H9 (cell line): ENCODE results near the gene RTP4. TPM values are rescaled to one million over a fixed set of nuclear protein-coding genes. Genes with fewer than 3 reads are reported as not detected.

Source experiments
- DNase-seq: peaks from one replicate; pipeline ENCODE4 v3.0.0-alpha.2; 2017
- H2AFZ ChIP-seq: one replicate; pipeline ENCODE4 v1.6.1; 2013; ENCODE audit warnings: mild to moderate bottlenecking, low read length, control low read depth, moderate library complexity
- H2AK5ac ChIP-seq: 2 replicates; pipeline ENCODE4 v1.6.1; 2013; ENCODE audit warnings: low read length, control low read depth, mixed read lengths; ENCODE audit not compliant: insufficient read length
- H2BK120ac ChIP-seq: one replicate; pipeline ENCODE4 v1.6.1; 2013; ENCODE audit warnings: low read depth, mild to moderate bottlenecking, low read length, control low read depth, inconsistent platforms; ENCODE audit not compliant: poor library complexity, severe bottlenecking
- H2BK12ac ChIP-seq: 2 replicates; pipeline ENCODE4 v1.6.1; 2013; ENCODE audit warnings: low read length, control low read depth, mixed read lengths, low read depth; ENCODE audit not compliant: insufficient read length
- H2BK15ac ChIP-seq: 2 replicates; pipeline ENCODE4 v1.6.1; 2013; ENCODE audit warnings: low read depth, low read length, control low read depth
- H2BK20ac ChIP-seq: one replicate; pipeline ENCODE4 v1.6.1; 2013; ENCODE audit warnings: low read depth, mild to moderate bottlenecking, low read length, control low read depth, inconsistent platforms; ENCODE audit not compliant: poor library complexity, severe bottlenecking
- H2BK5ac ChIP-seq: 2 replicates; pipeline ENCODE4 v1.6.1; 2013; ENCODE audit warnings: low read length, control low read depth, mixed read lengths; ENCODE audit not compliant: insufficient read length
- H3K14ac ChIP-seq: 2 replicates; pipeline ENCODE4 v1.6.1; 2013; ENCODE audit warnings: low read length, control low read depth; ENCODE audit not compliant: insufficient read depth
- H3K18ac ChIP-seq: 2 replicates; pipeline ENCODE4 v1.6.1; 2013; ENCODE audit warnings: low read depth, mild to moderate bottlenecking, mixed read lengths, low read length, control low read depth; ENCODE audit not compliant: insufficient read length
- H3K23ac ChIP-seq: 2 replicates; pipeline ENCODE4 v1.6.1; 2013; ENCODE audit warnings: low read length, control low read depth, mixed read lengths, low read depth; ENCODE audit not compliant: insufficient read length
- H3K23me2 ChIP-seq: 2 replicates; pipeline ENCODE4 v1.6.1; 2013; ENCODE audit warnings: low read depth, mild to moderate bottlenecking, mixed read lengths, low read length, control low read depth; ENCODE audit not compliant: insufficient read length, poor library complexity, severe bottlenecking
- H3K27ac ChIP-seq: 2 replicates; pipeline ENCODE4 v1.5.1; 2013; ENCODE audit warnings: low read length, control low read depth, mixed read lengths, low read depth; ENCODE audit not compliant: insufficient read length
- H3K27me3 ChIP-seq: 2 replicates; pipeline ENCODE4 v1.6.1; 2013; ENCODE audit warnings: low read length, control low read depth, inconsistent platforms; ENCODE audit not compliant: insufficient read depth
- H3K4ac ChIP-seq: 2 replicates; pipeline ENCODE4 v1.6.1; 2013; ENCODE audit warnings: low read depth, mild to moderate bottlenecking, control low read depth, inconsistent platforms, low read length, moderate library complexity
- H3K4me1 ChIP-seq: 2 replicates; pipeline ENCODE4 v1.6.1; 2013; ENCODE audit warnings: low read length, control low read depth, inconsistent platforms; ENCODE audit not compliant: insufficient read depth
- H3K4me2 ChIP-seq: 2 replicates; pipeline ENCODE4 v1.6.1; 2013; ENCODE audit warnings: low read length, control low read depth, mixed read lengths; ENCODE audit not compliant: insufficient read length, insufficient read depth
- H3K56ac ChIP-seq: 2 replicates; pipeline ENCODE4 v1.6.1; 2013; ENCODE audit warnings: low read depth, mild to moderate bottlenecking, mixed read lengths, low read length, control low read depth; ENCODE audit not compliant: insufficient read length
- H3K79me1 ChIP-seq: 2 replicates; pipeline ENCODE4 v1.6.1; 2013; ENCODE audit warnings: low read depth, mild to moderate bottlenecking, moderate library complexity, low read length, control low read depth, inconsistent platforms; ENCODE audit not compliant: insufficient read depth, poor library complexity, severe bottlenecking
- H3K79me2 ChIP-seq: 2 replicates; pipeline ENCODE4 v1.6.1; 2013; ENCODE audit warnings: low read length, control low read depth, inconsistent platforms; ENCODE audit not compliant: insufficient read depth
- H3K9ac ChIP-seq: 2 replicates; pipeline ENCODE4 v1.6.1; 2013; ENCODE audit warnings: low read length, control low read depth, mixed read lengths; ENCODE audit not compliant: insufficient read length; ENCODE audit errors: extremely low read depth
- H3K9me3 ChIP-seq: one replicate; pipeline ENCODE4 v1.6.1; 2013; ENCODE audit warnings: low read depth, low read length, inconsistent platforms; ENCODE audit not compliant: control insufficient read depth
- H3T11ph ChIP-seq: one replicate; pipeline ENCODE4 v1.6.1; 2013; ENCODE audit warnings: mild to moderate bottlenecking, low read length, control low read depth, inconsistent platforms
- H4K20me1 ChIP-seq: one replicate; pipeline ENCODE4 v1.6.1; 2013; ENCODE audit not compliant: control insufficient read depth, insufficient read length, insufficient read depth
- H4K5ac ChIP-seq: 2 replicates; pipeline ENCODE4 v1.6.1; 2013; ENCODE audit warnings: low read depth, mild to moderate bottlenecking, mixed read lengths, low read length, control low read depth; ENCODE audit not compliant: insufficient read length
- H4K8ac ChIP-seq: replicated peaks from 2 replicates; pipeline ENCODE4 v1.6.1; 2013; ENCODE audit warnings: low read length, control low read depth, mixed read lengths, low read depth; ENCODE audit not compliant: insufficient read length
- H4K91ac ChIP-seq: 2 replicates; pipeline ENCODE4 v1.6.1; 2013; ENCODE audit warnings: low read depth, mild to moderate bottlenecking, moderate library complexity, mixed read lengths, low read length, control low read depth; ENCODE audit not compliant: insufficient read length
- H3K27ac Mint-ChIP-seq, 3 experiments: 2 replicates in 2 of 3; 3 replicates in 1 of 3; pipeline ENCODE4 v1.8.0; 2020 to 2021; ENCODE audit warnings: mixed read lengths in 3 of 3, mild to moderate bottlenecking in 1 of 3, moderate library complexity in 1 of 3
- H3K27me3 Mint-ChIP-seq: 2 replicates; pipeline ENCODE4 v1.8.0; 2021; ENCODE audit warnings: low read depth, mild to moderate bottlenecking, moderate library complexity, mixed read lengths
- H3K36me3 Mint-ChIP-seq, 3 experiments: 2 replicates in 2 of 3; 3 replicates in 1 of 3; pipeline ENCODE4 v1.8.0; 2020 to 2021; ENCODE audit warnings: low read depth in 3 of 3, mixed read lengths in 3 of 3; ENCODE audit not compliant: insufficient read depth in 1 of 3
- H3K4me1 Mint-ChIP-seq, 2 experiments: 2 replicates each; pipeline ENCODE4 v1.8.0; 2020; ENCODE audit warnings: mixed read lengths in 2 of 2
- H3K4me3 Mint-ChIP-seq, 2 experiments: 2 replicates in 1 of 2; 3 replicates in 1 of 2; pipeline ENCODE4 v1.8.0; 2020 to 2021; ENCODE audit warnings: mild to moderate bottlenecking in 2 of 2, mixed read lengths in 2 of 2, moderate library complexity in 1 of 2
- H3K9me3 Mint-ChIP-seq, 2 experiments: 2 replicates in 1 of 2; 3 replicates in 1 of 2; pipeline ENCODE4 v1.8.0; 2020; ENCODE audit warnings: mild to moderate bottlenecking in 2 of 2, mixed read lengths in 2 of 2, moderate library complexity in 1 of 2
- WGBS: extraction: QIAGEN DNeasy Blood & Tissue Kit; methylation state at CpG from one replicate; pipeline ENCODE4 v1.1.7; 2013; ENCODE audit warnings: missing lambda C conversion rate, low lambda C conversion rate, mixed read lengths; ENCODE audit not compliant: insufficient read length; ENCODE audit errors: extremely low coverage; 5-methylcytosine and 5-hydroxymethylcytosine counted together
- total RNA-seq: library from RNA; stranded (reverse); gene quantifications from 2 replicates; pipeline ENCODE4 v1.2.1, GENCODE V29; 2021
- TF ChIP-seq, protein P1 (sequence below): fragments of 200-600 bp; sonication (generic); conservative IDR thresholded peaks from 3 replicates; pipeline ENCODE4 v1.8.0; 2021; ENCODE audit warnings: antibody characterized with exemption, mild to moderate bottlenecking

Gene RTP4
- total RNA-seq, 1 experiment from 2014 or later: not detected

DNA sequence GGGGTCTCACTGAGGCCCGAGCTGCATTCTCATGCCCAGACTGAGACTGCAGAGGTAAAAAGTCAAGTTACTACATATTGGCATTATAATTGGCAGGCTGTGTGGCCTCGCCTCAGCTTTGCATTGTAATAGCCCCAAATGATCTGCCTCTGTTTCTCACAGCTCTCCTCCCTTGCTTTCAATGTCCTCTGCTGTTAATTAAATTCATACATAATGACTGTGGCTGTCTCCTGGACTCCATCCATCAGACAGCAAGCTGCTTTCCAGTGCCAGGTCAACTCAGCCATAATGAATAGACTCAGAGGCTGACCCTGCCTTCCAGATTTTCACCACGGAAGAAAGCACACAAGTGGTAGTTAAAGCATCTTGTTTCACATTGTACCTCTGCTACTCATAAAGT lies 7.6 kb upstream of the RTP4 start:
- Histone ChIP-seq H3K9me3 (no peaks in the 10 kb centered on the region), H3K27ac (peak overlapping the region; percentile 12), H3K4ac (no peak overlapping the region), H3K4me1 (peaks cover 28% of the 10 kb centered on the region; the same call in 1 of the 2 replicates), H2BK20ac (no peak overlapping the region), H3K56ac (no peak overlapping the region), H3K23ac (no peak overlapping the region), H3K9ac (no peak overlapping the region), H3T11ph (no peak overlapping the region), H3K27me3 (no peaks in the 10 kb centered on the region), H2BK5ac (no peak overlapping the region), H2AFZ (no peak overlapping the region), H2BK120ac (no peak overlapping the region), H3K4me2 (no peak overlapping the region), H2BK15ac (no peak overlapping the region), H3K23me2 (no peaks in the 10 kb centered on the region), H3K18ac (no peak overlapping the region), H3K79me1 (no peaks in the 10 kb centered on the region), H2BK12ac (no peak overlapping the region), H2AK5ac (no peak overlapping the region), H4K20me1 (no peaks in the 10 kb centered on the region), H4K8ac (no peak overlapping the region), H4K5ac (no peak overlapping the region), H3K79me2 (no peaks in the 10 kb centered on the region), H4K91ac (no peak overlapping the region), H3K14ac (no peak overlapping the region)
- H3K4me1 Mint-ChIP-seq: peaks cover 59% of the 10 kb centered on the region in 2 experiments
- no CpG with 5 or more reads among the region's 3 CpGs for WGBS
- H3K4me3 Mint-ChIP-seq: peak overlapping the region in 1 of 2 experiments; percentile 65; a peak in 4 of 5 replicates
- TF ChIP-seq, protein P1, sequence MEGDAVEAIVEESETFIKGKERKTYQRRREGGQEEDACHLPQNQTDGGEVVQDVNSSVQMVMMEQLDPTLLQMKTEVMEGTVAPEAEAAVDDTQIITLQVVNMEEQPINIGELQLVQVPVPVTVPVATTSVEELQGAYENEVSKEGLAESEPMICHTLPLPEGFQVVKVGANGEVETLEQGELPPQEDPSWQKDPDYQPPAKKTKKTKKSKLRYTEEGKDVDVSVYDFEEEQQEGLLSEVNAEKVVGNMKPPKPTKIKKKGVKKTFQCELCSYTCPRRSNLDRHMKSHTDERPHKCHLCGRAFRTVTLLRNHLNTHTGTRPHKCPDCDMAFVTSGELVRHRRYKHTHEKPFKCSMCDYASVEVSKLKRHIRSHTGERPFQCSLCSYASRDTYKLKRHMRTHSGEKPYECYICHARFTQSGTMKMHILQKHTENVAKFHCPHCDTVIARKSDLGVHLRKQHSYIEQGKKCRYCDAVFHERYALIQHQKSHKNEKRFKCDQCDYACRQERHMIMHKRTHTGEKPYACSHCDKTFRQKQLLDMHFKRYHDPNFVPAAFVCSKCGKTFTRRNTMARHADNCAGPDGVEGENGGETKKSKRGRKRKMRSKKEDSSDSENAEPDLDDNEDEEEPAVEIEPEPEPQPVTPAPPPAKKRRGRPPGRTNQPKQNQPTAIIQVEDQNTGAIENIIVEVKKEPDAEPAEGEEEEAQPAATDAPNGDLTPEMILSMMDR: no peak
- H3K27ac Mint-ChIP-seq: peak overlapping the region; percentile 58 to 94 (median 66); a peak in 6 of 7 replicates
- H3K27me3 Mint-ChIP-seq: peaks cover under 1% of the 10 kb centered on the region; the same call in 1 of the 2 replicates
- H3K9me3 Mint-ChIP-seq: no peaks in the 10 kb centered on the region
- DNase-seq: no peak
- peaks cover 0 to 4% (median 0%) of the 10 kb centered on the region in 3 experiments; a peak in 2 of 7 replicates for H3K36me3 Mint-ChIP-seq
